Left lung (tissue), 10 donors: ENCODE measurements around the gene UCKL1. TPM values are rescaled to one million over a fixed set of nuclear protein-coding genes. Genes with fewer than 3 reads are reported as not detected.

ENCODE experiments used
- ATAC-seq: fragments of 200-7000 bp; cut with Tn5 transposase; one replicate; pipeline ENCODE4 v1.9.1; 2020; ENCODE audit warnings: moderate library complexity
- DNase-seq, 4 donors: peaks; one replicate each; pipeline ENCODE4 v3.0.0-alpha.2; 2013 to 2020
- H3K27ac ChIP-seq, 2 donors: fragments of 200-600 bp; sonication (generic) in 1 of 2; one replicate each; pipeline versions ENCODE4 v1.5.0 to v1.8.0; 2020 to 2021
- H3K27me3 ChIP-seq, 2 donors: fragments of 200-600 bp; sonication (generic) in 1 of 2; one replicate each; pipeline versions ENCODE4 v1.5.0 to v1.8.0; 2020 to 2021
- H3K36me3 ChIP-seq, 2 donors: fragments of 200-600 bp; sonication (generic) in 1 of 2; one replicate each; pipeline versions ENCODE4 v1.5.0 to v1.8.0; 2020 to 2021
- H3K4me1 ChIP-seq, 2 donors: fragments of 200-600 bp; one replicate each; pipeline ENCODE4 v1.8.0; 2021
- H3K4me3 ChIP-seq, 2 donors: fragments of 200-600 bp; sonication (generic) in 1 of 2; one replicate each; pipeline versions ENCODE4 v1.5.0 to v1.8.0; 2020 to 2021; ENCODE audit warnings: mild to moderate bottlenecking in 1 of 2
- H3K9me3 ChIP-seq, 2 donors: fragments of 200-600 bp; sonication (generic) in 1 of 2; one replicate each; pipeline versions ENCODE4 v1.5.0 to v1.8.0; 2020 to 2021
- intact Hi-C, 2 donors: fragments of 100-400 bp; cut with DNase I; formaldehyde crosslinking; loops; one replicate each; pipeline versions ENCODE4 v1.11.2 to v1.14.2; 2022
- polyA plus RNA-seq, 6 donors: library from polyadenylated mRNA; unstranded; fragments of 120-200 nt; gene quantifications; one replicate each; pipeline ENCODE4 v1.2.1, GENCODE V29; 2013; ENCODE audit not compliant: insufficient read length in 6 of 6
- total RNA-seq, 2 donors: library from RNA; stranded (reverse); fragmentation: NEBNext Ultra II Directional; extraction: Animal tissue kit (Norgen Biotek cat#: 25700); gene quantifications; one replicate each; pipeline ENCODE4 v1.2.1, GENCODE V29; 2021
- TF ChIP-seq, protein P1 (sequence below), 2 donors: fragments of 200-600 bp; sonication (generic) in 1 of 2; IDR thresholded peaks; one replicate each; pipeline versions ENCODE4 v1.5.0 to v1.8.0; 2021; ENCODE audit warnings: antibody characterized with exemption in 2 of 2
- donor health status: DM: no; HTN: yes; CAD: no.
- donor health status: DM: no; HTN: no; CAD: no.

Gene UCKL1
- total and polyA plus RNA-seq, 8 donors: 26.7 to 68.8 (median 53.2) TPM

DNA sequence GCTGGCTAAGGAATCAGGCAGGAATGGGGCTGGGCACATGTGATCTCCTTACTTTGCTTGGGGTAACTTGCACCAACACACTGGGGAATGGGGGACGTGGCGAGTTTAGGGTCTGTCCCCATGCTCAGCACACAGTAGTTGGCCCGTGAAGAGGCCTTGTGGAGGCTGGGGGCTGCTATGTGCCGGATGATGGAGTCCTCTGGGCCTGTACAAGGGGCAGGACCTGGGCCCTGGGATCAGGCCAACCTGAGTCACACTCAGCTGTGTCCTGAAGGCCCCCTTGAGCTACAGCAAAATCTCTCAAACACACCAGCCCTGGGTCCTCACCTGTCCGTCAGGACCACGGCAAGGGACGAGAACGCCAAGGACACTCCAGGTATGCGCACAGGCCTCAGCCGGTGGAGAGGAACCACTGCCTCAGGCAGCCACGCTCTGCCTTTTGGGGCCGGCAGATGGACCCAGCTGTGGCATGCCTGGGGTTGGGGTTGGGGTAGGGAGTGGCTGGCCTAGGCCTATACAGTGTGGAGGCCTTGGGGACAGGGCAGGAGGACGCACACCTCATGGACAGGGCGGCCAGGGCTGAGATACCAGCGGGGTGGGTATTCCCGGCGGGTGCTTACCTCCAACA is 11.1 kb downstream of the UCKL1 start:
- Histone ChIP-seq H3K9me3 (no peaks in the 10 kb centered on the region), H3K27me3 (no peaks in the 10 kb centered on the region), H3K36me3 (peaks cover 0 to 50% of the 10 kb centered on the region in 2 donors), H3K4me1 (peaks cover 16 to 61% of the 10 kb centered on the region in 2 donors), H3K27ac (no peak overlapping the region), H3K4me3 (no peak overlapping the region)
- ATAC-seq (no peak), DNase-seq (peak in 1 of 4 donors; percentile 61)
- TF ChIP-seq, protein P1, sequence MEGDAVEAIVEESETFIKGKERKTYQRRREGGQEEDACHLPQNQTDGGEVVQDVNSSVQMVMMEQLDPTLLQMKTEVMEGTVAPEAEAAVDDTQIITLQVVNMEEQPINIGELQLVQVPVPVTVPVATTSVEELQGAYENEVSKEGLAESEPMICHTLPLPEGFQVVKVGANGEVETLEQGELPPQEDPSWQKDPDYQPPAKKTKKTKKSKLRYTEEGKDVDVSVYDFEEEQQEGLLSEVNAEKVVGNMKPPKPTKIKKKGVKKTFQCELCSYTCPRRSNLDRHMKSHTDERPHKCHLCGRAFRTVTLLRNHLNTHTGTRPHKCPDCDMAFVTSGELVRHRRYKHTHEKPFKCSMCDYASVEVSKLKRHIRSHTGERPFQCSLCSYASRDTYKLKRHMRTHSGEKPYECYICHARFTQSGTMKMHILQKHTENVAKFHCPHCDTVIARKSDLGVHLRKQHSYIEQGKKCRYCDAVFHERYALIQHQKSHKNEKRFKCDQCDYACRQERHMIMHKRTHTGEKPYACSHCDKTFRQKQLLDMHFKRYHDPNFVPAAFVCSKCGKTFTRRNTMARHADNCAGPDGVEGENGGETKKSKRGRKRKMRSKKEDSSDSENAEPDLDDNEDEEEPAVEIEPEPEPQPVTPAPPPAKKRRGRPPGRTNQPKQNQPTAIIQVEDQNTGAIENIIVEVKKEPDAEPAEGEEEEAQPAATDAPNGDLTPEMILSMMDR (IDR thresholded peaks at IDR 0.05): no peak
- intact Hi-C loops: no loop called here

DNA sequence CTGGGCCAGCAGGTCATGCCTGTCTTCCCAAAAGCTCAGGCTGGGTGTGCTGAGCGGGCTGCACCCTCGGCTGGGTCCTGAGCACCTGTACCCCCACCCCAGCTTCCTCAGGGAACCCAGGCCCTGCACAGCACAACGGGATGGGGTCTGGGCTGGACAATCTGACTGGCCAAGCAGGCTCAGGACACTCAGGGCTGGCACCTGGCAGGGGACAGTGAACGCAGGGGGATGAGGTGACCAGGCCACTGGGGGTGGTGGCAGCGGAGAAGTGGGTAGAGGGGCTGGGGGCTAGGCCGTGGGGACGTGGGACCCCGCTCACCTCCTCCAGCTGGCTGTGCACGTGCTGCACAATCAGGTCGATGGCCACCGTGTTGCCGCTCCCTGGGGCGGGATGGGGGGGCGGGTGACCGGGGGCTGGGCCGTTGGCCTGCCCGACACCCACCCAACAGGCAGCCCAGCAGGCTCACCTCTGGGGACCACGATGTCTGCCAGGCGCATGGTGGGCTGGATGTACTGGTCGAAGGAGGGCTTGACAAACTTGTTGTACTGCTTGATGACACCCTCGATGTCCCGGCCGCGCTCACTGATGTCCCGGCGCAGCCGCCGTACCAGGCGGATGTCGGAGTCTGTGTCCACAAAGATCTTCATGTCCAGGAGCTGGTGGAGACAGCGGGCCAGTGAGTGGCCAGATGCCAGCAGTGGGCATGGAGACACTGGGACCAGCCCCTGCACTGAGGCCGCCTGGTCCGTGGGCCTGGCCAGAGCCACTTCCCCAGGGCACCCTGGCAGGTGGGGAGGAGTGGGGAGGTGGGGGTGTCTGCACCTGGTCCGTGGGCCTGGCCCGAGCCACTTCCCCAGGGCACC is 11.9 kb downstream of the UCKL1 start:
- TF ChIP-seq, protein P1 (IDR thresholded peaks at IDR 0.05): no peak
- Histone ChIP-seq H3K27ac (no peak overlapping the region), H3K9me3 (no peaks in the 10 kb centered on the region), H3K4me3 (no peak overlapping the region), H3K4me1 (peaks cover 8 to 56% of the 10 kb centered on the region in 2 donors), H3K36me3 (peaks cover 0 to 58% of the 10 kb centered on the region in 2 donors), H3K27me3 (no peaks in the 10 kb centered on the region)
- DNase-seq (peak in 1 of 4 donors; percentile 75), ATAC-seq (no peak)
- intact Hi-C loops: no loop called here

DNA sequence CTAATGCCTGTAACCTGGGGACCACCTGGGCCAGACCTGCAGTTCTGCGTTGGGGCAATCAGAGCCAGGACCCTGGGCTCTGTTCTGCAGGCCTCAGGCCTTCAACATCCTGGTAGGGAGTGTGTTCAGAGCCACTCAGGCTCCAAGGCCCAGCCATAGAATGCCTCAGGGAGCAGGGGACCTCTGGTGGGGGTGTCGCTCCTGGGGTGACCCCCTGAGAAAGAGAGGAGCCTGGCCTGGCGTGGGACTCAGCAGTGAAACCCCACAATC is 12.5 kb downstream of the UCKL1 start:
- no peaks in the 10 kb centered on the region for H3K9me3 ChIP-seq
- H3K27me3 ChIP-seq: no peaks in the 10 kb centered on the region
- no peak for ATAC-seq
- H3K36me3 ChIP-seq: peaks cover 0 to 64% of the 10 kb centered on the region in 2 donors
- TF ChIP-seq, protein P1 (IDR thresholded peaks at IDR 0.05): no peak
- intact Hi-C loops: no loop called here
- peak overlapping the region in 1 of 2 donors; percentile 73 for H3K27ac ChIP-seq
- peak in 1 of 4 donors; percentile 62 for DNase-seq
- peaks cover 3 to 54% of the 10 kb centered on the region in 2 donors for H3K4me1 ChIP-seq
- H3K4me3 ChIP-seq: no peak overlapping the region

GRCh38 chr20:63942969-63943807 is 13.0 kb downstream of the UCKL1 start:
- peak in 1 of 4 donors; percentile 85 for DNase-seq
- Histone ChIP-seq H3K27me3 (no peaks in the 10 kb centered on the region), H3K27ac (peak overlapping the region; percentile 33 to 73), H3K4me1 (peaks cover 0 to 53% of the 10 kb centered on the region in 2 donors), H3K36me3 (peaks cover 0 to 70% of the 10 kb centered on the region in 2 donors), H3K9me3 (no peaks in the 10 kb centered on the region), H3K4me3 (no peak overlapping the region)
- TF ChIP-seq, protein P1 (IDR thresholded peaks at IDR 0.05): no peak
- intact Hi-C loops: no loop called here
- no peak for ATAC-seq
